HEK293 (cell line): Measurements from ENCODE around the gene NOD2.

Experiments
- ZNF175 ChIP-seq: fragments of 450-650 bp; formaldehyde crosslinking; IDR thresholded peaks from 2 replicates; pipeline ENCODE4 v1.5.1; 2016; ENCODE audit warnings: missing biosample characterization, missing genetic modification characterization
- ZNF24 ChIP-seq: fragments of 450-650 bp; formaldehyde crosslinking; IDR thresholded peaks from 2 replicates; pipeline ENCODE4 v1.5.1; 2016; ENCODE audit warnings: missing biosample characterization, missing genetic modification characterization
- ZNF677 ChIP-seq: fragments of 450-650 bp; IDR thresholded peaks from 2 replicates; pipeline ENCODE4 v1.5.0; 2018; ENCODE audit warnings: missing biosample characterization, mild to moderate bottlenecking, missing genetic modification characterization, moderate library complexity
- ZNF76 ChIP-seq: fragments of 450-650 bp; formaldehyde crosslinking; IDR thresholded peaks from 2 replicates; pipeline ENCODE4; 2016; ENCODE audit warnings: low read depth, missing biosample characterization, missing genetic modification characterization, borderline replicate concordance
- TF ChIP-seq, protein P1 (sequence below): fragments of 450-650 bp; formaldehyde crosslinking; IDR thresholded peaks from 2 replicates; pipeline ENCODE4 v1.5.1; 2017; ENCODE audit warnings: missing biosample characterization, missing genetic modification characterization
- TF ChIP-seq, protein P2 (sequence below): fragments of 450-650 bp; formaldehyde crosslinking; IDR thresholded peaks from 2 replicates; pipeline ENCODE4 v1.5.1; 2016; ENCODE audit warnings: missing biosample characterization, missing genetic modification characterization

DNA sequence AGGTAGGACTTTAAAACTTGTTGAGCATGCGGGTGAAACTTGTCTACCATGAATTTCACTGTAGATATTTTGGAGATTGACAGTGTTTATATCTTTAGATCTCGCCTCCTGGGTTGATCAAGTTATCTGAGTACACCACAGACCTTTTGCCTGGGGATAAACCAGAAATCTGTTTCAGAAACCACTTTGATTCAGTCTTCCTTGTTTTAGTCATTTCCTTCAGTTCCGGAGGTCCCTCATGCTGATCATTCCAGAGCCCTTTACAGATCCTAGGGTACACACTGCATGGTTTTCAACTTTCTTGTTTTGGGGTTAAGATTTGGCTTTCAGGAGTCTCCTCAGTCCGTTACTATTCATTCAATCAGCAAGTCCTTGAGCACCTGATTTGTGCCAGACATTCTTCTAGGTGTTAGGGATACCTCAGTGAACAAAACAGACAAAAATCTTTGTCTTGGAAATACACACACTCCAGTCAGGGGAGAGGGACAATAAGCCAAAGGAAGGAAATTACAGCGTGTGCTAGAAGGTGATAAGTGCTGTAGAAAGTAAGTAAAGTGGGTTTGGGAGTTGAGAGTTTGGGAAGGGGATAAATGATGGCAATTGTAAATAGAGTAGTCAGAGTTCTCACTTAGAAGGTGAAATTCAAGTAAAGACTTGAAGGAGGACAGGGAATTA lies 12.2 kb downstream of the NOD2 start:
- TF ChIP-seq, protein P1, sequence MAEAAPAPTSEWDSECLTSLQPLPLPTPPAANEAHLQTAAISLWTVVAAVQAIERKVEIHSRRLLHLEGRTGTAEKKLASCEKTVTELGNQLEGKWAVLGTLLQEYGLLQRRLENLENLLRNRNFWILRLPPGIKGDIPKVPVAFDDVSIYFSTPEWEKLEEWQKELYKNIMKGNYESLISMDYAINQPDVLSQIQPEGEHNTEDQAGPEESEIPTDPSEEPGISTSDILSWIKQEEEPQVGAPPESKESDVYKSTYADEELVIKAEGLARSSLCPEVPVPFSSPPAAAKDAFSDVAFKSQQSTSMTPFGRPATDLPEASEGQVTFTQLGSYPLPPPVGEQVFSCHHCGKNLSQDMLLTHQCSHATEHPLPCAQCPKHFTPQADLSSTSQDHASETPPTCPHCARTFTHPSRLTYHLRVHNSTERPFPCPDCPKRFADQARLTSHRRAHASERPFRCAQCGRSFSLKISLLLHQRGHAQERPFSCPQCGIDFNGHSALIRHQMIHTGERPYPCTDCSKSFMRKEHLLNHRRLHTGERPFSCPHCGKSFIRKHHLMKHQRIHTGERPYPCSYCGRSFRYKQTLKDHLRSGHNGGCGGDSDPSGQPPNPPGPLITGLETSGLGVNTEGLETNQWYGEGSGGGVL (tag by site-specific recombination), result no peak
- TF ChIP-seq, protein P2, sequence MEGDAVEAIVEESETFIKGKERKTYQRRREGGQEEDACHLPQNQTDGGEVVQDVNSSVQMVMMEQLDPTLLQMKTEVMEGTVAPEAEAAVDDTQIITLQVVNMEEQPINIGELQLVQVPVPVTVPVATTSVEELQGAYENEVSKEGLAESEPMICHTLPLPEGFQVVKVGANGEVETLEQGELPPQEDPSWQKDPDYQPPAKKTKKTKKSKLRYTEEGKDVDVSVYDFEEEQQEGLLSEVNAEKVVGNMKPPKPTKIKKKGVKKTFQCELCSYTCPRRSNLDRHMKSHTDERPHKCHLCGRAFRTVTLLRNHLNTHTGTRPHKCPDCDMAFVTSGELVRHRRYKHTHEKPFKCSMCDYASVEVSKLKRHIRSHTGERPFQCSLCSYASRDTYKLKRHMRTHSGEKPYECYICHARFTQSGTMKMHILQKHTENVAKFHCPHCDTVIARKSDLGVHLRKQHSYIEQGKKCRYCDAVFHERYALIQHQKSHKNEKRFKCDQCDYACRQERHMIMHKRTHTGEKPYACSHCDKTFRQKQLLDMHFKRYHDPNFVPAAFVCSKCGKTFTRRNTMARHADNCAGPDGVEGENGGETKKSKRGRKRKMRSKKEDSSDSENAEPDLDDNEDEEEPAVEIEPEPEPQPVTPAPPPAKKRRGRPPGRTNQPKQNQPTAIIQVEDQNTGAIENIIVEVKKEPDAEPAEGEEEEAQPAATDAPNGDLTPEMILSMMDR (tag by site-specific recombination), result no peak
- TF ChIP-seq ZNF24 (tag by site-specific recombination) (no peak), ZNF175 (no peak), ZNF76 (no peak), ZNF677 (no peak)
